GM21390 (cell line): ENCODE results near the gene SPESP1.
"Not testable (repeated sequence)": the region's sequence is repeated elsewhere in the genome, so short reads cannot be mapped to it uniquely, and the experiment has no call there.

ENCODE experiments used
- ATAC-seq: cut with Tn5 transposase; IDR thresholded peaks from one replicate; pipeline ENCODE4 v1.9.1; 2021; ENCODE audit not compliant: unreplicated experiment

Gene SPESP1

DNA sequence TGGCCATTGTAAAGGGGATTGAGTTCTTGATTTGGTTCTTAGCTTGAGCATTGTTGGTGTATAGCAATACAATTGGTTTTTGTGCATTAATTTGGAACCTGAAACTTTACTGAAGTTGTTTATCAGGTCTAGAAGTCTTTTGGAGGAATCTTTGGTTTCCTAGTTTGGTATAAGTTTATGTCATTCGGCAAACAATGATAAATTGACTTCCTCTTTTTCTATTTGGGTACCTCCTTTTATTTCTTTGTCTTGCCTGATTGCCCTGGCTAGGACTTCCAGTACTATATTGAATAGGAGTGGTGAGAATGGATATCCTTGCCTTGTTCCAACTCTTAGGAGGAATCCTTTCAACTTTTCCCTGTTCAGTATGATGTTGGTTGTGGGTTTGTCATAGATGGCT, 32.1 kb downstream of the SPESP1 start:
- ATAC-seq = no peak

DNA sequence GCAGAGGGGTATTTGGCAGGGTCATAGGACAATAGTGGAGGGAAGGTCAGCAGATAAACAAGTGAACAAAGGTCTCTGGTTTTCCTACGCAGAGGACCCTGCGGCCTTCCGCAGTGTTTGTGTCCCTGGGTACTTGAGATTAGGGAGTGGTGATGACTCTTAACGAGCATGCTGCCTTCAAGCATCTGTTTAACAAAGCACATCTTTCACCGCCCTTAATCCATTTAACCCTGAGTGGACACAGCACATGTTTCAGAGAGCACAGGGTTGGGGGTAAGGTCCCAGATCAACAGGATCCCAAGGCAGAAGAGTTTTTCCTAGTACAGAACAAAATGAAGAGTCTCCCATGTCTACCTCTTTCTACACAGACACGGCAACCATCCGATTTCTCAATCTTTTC, 33.4 kb downstream of the SPESP1 start:
- ATAC-seq = not testable (repeated sequence)

DNA sequence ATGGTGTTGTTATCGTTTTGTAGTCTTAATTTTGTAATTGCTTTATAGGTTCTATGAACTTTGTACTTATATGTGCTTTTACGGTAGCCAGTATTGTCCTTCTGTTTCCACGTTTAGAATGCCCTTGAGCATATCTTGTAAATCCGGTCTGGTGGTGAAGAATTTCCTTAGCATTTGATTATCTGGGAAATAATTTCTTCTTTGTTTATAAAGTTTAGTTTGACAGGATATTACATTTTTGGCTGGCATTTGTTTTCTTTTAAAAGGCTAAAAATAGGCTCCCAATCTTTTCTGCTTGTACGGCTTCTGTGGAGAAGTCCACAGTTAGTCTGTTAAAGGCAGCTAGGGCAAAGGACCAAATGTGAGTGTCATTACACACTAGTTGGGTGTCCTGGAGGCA, 36.7 kb downstream of the SPESP1 start:
- ATAC-seq = no peak

DNA sequence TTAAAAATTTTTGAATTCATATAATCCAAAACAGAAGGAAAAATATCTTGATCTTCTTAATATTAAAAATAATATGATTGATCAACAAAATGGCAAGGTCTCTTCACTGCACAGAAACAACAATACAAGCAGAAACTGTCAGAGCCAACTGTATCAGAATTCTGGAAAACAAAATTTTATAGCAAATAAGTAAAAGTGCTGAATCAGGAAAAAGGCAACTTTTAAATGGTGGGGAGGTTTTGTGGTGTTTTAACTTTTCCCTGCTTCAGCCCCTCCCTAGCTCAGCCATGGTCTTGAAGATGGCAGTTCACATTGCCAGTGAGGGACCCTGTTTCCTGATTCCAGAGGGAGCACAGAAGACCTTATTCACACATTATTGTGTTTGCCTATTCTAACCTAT, 37.6 kb downstream of the SPESP1 start:
- no peak for ATAC-seq

DNA sequence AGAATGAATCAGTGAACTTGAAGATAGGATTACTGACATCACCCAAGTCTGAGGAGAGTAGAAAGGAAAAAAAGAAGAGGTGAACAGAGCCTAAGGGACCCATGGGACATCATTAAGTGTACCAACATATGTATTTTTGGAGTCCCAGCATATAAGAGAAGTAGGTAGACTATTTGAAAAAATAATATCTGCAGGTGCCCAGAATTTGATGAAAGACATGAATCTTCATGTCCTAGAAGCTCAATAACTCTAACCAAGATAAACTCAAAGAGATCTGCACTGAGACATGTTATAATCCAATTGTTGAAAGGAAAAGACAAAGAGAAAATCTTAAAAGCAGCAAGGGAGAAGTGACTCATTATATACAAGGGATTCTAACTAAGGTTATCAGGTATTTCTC, 39.0 kb downstream of the SPESP1 start:
- no peak for ATAC-seq

DNA sequence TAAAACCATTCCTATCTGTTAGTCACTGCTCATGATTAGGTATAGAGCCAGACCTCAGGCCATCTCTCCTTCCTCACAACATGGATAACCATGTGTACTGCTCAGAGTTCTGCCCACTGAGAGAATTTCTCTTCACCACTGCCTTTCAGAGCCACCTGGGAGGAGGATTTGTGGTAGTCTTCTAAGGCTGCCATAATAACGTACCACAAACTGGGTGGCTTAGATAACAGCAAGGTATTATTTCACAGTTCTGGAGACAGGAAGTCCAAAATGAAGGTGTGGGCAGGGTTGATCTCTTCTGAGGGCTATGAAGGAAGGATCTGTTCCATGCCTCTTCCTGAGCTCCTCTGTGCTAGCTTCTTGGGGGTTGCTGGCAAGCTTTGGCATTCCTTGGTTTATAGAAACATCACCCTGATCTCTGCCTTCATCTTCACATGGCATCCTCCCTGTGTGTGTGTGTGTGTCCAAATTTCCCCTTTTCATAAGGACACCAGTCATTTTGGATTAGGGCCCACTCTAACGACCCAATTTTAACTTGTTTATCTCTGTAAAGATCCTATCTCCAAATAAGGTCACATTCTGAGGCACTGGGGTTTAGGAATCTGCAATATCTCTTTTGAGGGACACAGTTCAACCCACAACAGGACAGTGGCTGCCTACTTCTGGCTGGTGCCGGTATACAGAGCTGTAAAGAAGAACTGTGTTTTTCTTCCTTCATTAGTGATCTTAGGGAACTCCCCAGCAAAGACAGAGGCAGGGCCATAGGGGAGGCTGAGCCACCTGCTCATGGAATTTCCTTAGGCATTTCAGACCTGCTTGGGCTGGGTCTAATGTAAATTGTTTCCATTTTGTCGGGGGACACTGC, 42.1 kb downstream of the SPESP1 start:
- ATAC-seq = no peak

DNA sequence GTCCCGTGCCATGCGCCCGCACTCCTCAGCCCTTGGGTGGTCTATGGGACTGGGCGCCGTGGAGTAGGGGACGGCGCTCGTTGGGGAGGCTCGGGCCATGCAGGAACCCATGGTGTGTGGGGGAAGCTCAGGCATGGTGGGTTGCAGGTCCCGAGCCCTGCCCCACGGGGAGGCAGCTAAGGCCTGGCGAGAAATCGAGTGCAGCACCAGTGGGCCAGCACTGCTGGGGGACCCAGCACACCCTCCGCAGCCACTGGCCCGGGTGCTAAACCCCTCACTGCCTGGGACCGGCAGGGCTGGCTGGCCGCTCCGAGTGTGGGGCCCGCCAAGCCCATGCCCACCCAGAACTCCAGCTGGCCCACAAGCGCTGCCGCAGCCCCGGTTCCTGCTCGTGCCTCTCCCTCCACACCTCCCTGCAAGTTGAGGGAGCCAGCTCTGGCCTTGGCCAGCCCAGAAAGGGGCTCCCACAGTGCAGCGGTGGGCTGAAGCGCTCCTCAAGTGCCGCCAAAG, 45.4 kb downstream of the SPESP1 start:
- ATAC-seq = not testable (repeated sequence)

DNA sequence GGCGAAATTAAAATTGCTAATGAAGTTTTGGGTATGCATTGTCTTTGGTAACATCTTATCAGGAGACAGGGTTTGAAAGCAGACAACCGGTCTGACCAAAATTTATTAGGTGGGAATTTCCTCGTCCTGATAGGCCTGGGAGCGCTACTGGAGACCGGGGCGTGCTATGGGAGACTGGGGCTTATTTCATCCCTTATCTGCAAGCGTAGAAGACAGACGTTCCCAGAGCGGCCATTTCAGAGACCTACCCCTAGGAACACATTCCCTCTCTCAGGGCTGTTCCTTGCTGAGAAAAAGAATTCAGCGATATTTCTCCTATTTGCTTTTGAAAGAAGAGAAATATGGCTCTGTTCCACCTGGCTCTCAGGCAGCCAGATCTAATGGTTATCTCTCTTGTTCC, 47.1 kb downstream of the SPESP1 start:
- not testable (repeated sequence) for ATAC-seq

DNA sequence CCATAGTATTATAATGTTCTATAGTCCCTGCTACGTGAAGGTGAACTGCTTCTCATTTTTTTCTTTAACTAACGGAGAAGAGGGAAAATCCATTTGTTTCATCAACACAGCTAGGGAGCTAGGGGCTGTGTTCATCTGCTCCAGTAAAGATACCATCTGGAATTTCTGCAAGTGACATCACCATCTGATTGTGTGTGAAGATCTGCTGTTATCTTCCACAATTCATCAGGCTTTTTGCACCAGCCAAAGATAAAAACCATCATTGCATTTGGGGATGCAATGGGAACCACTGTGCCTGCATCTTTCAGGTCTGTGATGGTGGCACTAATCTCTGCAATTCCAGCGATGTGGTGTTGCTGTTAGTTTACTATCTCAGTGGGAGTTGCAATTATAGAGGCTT, 48.7 kb downstream of the SPESP1 start:
- no peak for ATAC-seq

DNA sequence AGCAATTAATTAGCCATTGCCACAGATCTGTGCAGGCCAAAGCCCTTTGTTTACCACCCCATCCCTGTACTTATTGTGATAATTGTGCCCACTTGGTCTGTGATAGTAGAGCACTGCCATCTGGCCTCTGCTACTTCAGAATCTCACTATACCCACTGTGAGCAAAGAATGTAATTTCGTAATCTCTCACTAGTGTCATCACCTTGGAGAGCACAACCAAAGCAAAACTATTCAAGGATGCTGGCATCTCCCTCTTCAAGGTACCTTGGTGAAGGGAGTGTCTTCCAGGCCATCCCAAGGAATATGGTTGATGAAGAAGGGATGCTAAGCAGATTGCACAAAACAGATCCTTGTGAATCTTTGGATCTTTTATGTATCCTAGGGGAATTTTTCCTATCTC, 49.5 kb downstream of the SPESP1 start:
- ATAC-seq = no peak

DNA sequence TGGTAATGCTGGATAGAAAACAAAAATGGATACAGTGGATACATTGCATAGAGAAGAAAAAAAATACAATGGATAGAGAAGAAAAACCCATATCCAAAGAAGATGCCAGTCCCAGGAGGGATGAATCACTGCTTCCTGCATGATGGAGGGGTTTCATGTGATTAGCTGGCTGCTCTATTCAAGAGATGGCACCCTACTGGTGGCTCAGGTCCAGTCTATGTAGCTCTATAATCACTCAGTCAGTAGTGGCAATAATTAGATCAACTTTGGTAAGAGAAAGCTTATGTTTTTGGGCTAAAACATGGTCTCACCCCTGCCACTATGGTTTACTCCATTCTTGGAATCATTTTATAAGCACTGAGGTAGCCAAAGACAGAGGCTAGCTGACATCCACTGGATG, 50.5 kb downstream of the SPESP1 start:
- ATAC-seq = no peak

DNA sequence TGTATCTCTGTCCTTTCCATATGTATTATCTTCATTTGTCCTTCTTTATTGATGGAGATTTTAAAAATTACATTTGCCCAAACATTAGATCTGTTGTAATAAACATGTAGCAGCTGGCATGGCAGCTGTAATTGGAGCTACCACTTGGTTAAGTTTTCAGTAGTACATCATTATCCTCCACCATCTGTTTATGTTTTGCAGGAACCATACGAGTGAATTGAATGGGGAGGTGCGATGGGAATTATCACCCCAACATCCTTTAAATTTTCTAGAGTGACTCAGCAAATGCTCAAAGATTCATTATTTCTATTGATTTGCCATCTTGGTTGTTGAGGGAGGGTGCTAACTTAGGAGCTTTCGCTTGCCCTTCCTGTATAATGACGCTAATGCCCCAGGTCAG, 51.6 kb downstream of the SPESP1 start:
- ATAC-seq = no peak

DNA sequence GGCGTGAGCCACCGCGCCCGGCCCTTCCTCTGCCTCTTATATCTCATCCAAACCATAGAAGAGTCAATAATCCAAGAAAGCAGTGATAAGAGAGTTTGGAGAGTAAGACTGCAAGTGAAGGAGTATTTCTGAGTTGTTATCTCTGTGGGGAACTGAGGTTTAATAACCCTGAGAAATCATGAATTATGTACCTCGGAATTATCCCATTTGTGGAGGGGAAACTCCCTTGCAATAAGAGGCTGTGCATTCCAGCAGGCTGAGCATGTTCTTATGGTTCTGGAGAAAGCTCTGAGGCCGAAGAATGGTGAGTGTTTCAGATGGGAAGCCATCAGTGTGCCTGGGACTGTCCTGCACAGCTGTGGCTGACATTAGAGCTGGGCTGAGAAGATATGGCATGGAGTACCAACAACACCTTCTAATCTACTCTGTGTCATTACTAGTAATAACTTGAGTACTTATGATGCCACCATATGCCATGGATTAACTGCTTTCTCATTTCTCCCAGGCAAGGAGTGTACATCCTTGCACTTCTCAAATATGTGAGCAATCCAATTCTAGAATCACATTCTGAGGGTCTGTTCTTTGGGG, 52.7 kb downstream of the SPESP1 start:
- ATAC-seq = no peak

DNA sequence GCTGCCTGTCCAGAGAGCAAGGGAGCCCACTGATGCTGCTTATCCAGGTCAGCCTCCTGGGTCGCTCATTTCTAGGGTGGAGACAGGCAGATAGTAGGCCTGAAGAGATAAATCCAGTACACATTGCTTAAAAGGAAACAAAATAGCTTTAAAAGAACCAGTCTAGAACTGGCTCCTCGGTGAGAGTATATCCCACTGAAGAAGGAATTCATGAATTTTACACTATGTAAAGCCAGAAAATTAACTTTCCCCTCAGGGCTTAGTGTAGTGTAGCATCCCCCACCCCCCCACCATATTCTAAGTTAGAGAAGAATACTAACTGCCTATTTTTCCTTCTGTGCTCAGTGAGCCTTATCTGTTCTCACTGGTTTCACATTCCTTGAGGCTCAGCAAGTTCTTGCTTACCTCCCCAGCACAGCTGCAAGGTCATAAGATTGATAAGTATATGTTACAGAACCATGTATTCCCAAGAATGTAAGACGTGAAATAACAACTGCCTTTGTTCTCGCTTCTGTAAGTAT, 53.7 kb downstream of the SPESP1 start:
- no peak for ATAC-seq

DNA sequence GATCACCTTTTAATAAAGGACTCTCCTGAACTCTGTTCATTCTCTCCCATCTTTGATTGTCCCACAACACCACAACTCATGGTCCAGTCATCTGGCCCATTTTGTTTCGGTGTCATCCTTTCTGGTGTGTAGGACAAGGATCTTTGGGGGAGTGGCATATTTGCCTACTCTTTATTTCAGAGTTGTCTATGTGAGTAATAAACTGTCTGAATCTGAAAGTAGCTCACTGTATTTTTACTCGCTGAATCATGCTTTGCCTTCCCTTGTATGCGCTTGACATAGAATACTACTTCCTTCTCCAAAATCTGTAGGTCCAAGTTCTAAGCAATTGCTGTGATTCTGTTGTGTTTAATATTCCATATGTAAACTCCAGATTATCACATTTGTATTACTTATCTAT, 54.3 kb downstream of the SPESP1 start:
- no peak for ATAC-seq

DNA sequence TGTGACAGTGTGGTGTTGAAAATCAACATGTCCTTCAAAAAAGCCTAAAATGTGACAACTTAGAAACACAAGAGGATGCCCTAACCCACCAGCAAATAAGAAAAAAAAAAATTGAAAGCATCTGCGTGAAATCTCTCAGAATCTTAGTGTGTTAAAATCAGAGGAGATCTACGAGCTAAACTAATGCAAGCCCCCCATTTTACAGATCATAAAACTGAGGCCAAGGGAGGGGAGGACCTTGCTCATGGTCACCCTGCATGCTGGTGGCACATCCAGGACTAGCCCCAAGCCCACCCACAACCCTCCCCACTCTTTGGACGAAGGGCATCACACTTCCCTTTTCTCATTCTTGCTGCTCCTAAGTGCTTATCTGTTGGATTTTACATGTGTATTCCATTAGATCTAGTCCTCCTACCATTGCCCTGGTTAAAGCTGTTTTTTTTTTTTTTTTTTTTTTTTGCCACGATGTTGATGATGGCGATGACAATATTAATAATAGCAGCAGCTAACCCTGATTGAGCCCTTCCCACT, 55.1 kb downstream of the SPESP1 start:
- ATAC-seq = no peak

DNA sequence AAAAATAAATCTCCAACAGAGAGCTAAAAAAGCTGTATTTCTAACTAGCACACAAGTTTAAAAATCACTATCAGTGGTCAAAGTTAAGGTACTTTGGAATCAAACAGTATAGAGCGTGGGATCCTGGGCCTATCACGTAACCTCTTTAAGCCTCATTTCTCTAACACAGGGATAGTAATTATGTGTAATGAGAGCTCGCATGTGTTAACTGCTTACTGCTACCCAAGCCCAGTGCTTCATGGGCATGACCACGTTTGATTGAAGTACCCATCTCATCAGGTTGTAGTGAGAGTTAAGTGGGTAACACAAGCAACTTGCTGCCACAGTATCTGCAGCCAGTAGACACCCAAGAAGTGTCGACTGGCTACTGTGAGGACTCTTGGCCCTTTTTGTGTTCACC, 56.0 kb downstream of the SPESP1 start:
- no peak for ATAC-seq

DNA sequence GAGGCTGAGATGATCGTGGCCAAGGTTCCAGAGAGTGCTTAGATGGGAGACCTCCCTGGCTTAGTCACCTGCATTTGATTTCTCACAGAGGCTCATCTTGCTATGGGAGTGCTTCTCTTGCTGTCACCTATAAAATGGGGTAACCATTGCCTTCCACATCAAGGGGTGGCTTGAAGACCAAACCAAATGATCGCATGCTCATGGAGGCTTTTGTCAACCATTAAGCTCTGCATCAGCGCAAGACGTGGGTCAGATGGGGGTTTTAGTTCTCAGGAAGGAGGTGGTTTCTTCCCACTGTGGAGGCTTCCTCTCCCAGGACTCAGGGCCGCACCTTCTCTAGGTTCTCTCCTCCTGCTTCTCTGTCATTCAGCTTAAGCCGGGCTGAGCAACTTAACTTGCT, 56.8 kb downstream of the SPESP1 start:
- ATAC-seq = no peak

DNA sequence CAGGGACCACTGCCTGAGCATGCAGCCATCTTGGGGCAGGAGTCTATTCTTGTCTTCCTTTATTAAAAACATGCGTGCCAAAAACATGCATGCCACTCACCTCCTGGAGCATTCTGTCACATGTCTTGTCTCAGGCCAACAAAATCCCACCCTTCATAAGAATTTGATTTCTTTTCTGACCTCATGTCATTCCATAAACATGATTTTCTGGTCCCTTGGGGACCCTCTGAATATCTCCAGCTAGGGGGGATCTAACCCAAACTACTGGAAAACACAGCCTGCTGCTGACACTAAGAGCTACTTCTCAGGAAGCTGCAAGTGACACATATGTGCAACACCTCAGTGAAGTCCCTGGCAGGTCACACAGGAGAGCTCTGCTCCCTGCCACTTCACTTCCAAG, 57.4 kb downstream of the SPESP1 start:
- ATAC-seq = no peak

DNA sequence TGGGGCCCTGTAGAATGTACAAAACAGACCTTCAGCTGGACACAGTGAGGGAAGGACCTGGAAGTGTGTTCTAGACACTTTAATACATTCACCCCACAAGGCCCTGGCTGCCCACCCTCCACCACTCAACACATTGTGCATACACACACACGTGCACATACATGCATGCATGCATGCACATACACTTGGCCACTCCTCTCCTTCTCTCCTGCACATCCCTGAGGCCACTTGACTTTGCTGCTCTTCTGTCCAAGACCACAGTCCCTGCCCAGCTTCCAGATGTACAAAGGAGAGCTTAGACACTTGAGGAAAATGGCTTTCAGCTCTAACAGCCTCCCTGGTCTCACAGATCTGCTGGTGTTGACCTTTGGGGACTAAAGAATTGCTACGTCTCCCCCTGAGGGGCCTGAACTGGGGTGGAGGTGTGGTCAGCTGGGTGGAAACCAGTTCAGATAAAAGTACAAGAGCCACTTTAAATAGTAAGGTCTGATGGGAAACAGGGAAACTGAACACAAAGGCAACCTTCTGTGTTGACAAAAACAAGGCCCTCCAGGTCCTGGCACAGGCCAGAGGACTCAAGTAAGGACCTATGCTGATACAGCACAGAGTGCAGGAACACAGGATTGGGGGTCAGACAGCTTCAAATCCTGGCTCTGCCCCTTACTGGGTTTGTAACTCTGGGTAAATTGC, 59.4 kb downstream of the SPESP1 start:
- ATAC-seq = no peak

DNA sequence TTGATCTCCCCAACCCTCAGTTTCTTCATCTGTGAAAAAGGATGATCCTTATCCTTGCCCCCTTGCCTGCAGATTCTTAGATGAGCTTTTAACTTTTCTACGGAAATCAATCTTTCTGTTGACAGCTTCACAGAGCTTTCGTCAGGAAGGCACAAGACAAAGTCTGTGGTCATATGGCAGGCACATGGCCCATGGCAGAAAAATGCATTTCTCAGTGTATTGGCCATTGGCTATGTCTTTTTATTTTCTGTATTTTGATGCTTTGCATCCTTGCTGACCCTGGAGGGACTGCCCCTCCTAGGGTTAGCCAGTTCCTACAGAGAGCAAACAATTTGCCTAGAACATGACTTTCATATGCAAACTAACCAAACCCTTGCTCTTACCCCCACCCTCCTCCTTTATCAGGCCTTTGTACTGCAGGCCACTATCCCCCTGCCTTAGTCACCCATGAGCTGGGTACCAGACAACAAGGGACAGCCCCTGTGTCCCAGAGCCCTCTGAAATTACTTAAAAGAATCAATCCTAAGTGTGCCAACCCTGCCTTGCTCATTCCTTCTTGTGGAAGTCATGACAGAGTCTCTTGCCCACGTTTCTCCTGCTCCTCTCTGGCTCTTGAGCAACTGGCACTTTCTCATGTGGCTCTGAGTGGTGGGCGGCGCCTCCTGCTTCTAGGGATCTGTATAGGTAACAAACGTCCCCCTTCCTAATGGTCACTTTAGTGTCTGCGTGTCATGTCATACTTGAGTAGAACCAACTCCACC, 60.1 kb downstream of the SPESP1 start:
- no peak for ATAC-seq
